NCI-H460 (cell line): ENCODE data around the gene CNDP1. TPM values are rescaled to one million over a fixed set of nuclear protein-coding genes. Genes with fewer than 3 reads are reported as not detected.
"Not testable (repeated sequence)": the region's sequence is repeated elsewhere in the genome, so short reads cannot be mapped to it uniquely, and the experiment has no call there.

ENCODE experiments used
- DNase-seq: peaks from one replicate; pipeline ENCODE4 v3.0.0-alpha.2; 2016; ENCODE audit warnings: low read depth; ENCODE audit errors: extremely low read depth
- total RNA-seq: library from RNA; depleted of rRNA; stranded (reverse); fragments of >200 nt; shearing (Covaris generic); gene quantifications from 2 replicates; pipeline ENCODE4 v1.2.3, GENCODE V29; 2014

CNDP1 gene
- total RNA-seq, 1 experiment from 2014 or later, result not detected

DNA sequence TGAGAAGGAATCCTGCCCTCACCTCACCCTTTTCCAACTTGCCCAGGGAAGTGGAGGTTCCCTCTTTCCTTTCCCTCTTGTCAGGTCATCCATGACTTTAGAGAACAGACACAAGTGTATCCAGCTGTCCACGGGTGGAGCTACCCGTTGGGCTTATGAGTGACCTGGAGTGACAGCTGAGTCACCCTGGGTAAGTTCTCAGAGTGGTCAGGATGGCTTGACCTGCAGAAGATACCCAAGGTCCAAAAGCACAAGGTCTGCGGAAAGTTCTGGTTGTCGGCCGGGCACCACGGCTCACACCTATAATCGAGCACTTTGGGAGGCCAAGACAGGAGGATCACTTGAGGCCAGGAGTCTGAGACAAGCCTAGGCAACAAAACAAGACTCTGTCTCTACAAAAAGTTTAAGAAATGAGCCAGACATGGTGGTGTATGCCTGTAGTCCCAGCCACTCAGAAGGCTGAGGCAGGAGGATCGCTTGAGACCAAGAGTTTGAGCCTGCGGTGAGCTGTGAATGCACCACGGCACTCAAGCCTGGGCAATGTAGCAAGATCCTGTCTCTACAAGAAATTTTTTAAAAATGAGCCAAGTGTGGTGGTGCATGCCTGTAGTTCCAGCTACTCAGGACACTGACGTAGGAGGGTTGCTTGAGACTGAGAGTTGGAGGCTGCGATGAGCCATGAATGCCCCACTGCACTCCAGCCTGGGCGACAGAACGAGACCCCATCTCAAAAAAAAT is 14.0 kb upstream of the CNDP1 start:
- DNase-seq, result no peak

DNA sequence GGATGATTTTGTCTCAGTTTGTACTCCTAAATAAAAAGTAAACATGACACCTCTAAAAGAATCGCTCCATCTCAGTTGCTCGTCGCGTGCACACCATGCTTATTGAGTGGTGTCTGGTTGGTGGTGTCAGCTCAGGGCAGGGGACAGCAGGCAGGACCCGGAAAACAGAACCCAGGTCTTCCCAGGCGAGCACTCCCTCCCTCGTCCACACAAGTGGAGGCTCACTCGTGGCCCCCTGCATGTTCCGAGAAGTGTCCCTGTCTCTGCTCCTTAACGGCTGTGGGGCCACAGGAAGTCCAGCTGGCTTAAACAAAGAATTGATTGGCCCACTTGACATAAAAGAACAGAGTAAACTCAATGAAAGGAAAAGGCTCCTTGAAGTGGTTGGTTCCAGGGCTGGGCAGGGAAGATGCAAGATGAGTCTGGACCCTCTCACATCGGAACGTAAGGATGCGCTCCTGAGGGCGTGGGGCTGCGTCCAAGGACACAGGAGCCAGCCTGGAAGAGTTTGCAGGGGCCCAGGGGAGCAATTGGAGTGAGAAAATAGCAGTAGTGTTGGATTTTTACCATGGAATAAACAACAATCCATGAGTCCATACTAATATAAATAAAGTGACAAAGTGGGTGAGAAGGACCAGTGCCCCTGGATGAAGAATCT is 13.1 kb upstream of the CNDP1 start:
- no peak for DNase-seq

DNA sequence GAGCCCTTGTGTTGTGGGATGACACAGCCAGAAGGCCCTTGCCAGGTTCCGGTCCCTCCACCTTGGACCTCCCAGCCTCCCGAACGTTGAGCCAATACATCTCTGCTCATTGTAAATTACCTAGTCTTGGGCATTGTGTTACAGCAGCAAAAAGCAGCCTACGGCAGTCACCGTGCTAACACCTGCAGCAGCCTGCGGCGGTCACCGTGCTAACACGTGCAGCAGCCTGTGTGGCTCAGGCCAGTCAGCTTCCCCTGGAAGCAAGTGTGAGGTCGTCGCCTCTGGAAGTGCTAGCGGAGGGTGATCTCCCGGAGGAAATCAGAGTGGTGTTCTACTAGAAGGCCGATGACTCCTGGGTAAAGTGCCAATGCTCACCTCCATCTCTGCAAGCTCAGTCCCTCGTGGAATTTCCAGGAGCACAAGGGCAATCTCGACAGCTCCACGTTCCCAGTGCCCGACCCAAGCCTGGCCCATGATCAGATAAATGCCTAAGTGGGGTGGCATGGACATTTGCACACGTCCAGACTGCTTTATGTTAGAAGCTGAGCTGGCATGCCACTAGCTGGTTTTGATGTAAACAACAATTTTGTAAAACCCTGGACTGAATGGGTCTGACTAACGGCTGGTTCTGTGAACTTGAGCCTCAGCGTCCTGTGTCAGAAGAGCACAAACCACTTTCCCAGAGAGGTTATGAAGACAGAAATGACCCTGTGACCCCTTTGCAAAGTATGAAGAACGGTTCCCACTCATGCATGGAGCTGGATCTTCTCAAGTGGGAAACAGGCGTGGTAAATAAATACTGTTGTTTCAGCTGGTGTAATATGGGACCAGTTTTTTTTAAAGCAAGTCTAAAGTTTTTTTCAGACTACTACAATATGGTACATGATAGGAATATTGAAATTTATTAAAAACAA is 11.4 kb upstream of the CNDP1 start:
- no peak for DNase-seq

GRCh38 chr18:74524097-74524496 is 10.2 kb upstream of the CNDP1 start:
- DNase-seq, result no peak

GRCh38 chr18:74524915-74525314 is 9.4 kb upstream of the CNDP1 start:
- not testable (repeated sequence) for DNase-seq

- no peak for DNase-seq
Observed at GRCh38 chr18:74525741-74526140, 8.6 kb upstream of the CNDP1 start.

DNA sequence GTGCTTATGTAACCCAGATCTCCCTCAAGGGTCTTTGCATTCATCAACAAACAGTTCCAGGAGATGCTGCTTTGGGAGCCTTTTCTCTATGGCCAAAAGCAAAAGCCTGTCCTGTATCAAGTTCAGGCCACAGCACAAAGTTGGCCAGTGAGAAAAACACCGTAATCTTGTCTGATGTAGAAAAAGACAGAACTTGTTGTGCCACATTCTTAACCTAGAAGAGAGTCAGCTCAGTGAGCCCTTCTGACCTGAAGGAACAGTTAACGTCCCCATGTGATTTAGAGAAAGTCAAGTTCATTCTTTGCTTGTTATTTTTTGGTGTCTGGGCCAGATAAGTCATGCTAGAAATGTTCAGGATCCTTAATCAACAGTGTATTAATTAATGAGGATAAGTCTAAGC is 7.8 kb upstream of the CNDP1 start:
- DNase-seq, result no peak

DNA sequence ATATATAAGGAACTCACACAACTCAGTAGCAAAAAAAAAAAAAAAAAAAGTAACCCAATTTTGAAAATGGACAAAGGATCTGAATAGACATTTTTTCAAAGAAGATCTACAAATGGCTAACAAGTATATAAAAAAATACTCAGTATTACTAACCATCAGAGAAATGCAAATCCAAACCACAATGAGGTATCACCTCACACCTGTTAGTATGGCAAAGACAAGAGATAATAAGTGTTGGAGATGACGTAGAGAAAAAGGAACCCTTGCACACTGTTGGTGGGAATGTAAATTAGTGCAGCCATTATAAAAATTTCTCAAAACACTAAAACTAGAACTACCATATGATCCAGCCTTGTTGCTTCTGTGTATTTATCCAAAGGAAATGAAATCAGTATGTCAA is 5.8 kb upstream of the CNDP1 start:
- DNase-seq, result no peak

GRCh38 chr18:74528913-74529312 is 5.4 kb upstream of the CNDP1 start:
- DNase-seq, result no peak

- DNase-seq, result no peak
Observed at GRCh38 chr18:74529378-74529777, 4.9 kb upstream of the CNDP1 start.

DNA sequence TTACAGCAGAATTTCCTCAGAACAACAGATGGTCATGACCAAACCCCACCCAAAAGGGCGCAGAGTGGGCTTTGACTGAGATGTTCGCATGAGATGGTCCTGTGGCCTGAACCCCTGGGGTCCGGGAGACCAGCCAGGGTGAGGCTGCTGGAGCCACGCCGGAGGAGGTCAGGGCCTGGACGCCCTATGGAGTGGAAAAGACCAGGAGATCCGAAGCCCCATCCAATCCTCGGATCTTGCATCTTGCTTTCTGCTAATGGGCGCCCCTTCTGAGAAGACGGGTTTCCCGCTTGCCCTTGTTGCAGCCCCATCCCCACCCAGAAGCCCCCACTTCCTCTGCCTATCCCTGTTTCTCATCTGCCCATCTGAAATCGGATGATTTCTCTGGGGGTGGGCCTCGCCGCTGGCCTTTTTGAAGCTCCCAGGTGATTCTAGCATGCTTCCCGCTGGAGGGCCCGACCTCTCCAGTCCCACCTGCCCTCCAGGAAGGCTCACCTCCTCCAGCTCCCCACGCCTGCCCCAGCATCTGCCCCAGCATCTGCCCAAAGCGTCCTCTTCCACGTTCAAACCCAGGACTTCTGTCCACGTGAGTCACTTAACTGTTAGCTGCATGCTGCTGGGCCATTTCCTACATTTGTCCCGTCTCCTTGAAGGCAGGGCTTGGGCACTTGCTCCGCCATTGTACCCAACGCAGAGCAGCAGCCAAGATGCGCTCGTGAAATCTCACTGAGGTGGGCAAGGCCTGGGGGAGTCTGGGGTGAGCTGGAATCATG is 4.3 kb upstream of the CNDP1 start:
- no peak for DNase-seq

DNA sequence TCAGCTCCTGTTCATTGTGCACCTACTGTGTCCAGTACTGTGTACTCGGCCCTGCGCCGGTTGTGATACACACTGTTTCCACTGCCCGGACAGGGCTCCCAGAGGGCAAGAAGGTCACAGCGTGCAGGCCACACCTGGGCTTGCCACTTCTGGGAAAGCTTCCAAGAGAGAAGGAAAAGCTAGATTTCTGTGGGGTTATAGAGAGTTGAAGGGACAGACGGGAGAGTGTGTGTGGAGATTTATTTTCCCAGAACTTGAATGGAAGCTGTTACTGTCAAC is 3.8 kb upstream of the CNDP1 start:
- no peak for DNase-seq

DNA sequence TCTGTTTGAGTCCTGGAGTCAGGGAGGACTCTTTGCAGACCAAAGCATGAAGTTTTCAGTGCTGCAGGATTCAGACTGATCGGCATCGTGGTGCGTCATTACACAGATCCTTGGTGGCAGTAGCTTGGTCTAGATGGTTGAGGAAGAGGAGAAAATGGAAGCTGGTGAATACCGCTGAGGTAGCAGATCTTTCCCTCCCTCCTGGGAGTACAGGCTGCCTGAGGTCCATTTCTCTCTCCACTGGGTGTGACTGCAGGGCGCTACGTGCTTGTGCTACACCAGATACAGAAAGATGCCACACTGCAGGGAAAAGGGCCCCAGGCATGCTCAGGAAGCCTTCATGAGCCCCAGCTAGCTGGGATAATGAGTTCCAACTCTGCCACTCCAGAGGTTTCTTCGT is 3.3 kb upstream of the CNDP1 start:
- DNase-seq, result no peak

GRCh38 chr18:74532511-74533025 is 1.7 kb upstream of the CNDP1 start:
- no peak for DNase-seq

DNA sequence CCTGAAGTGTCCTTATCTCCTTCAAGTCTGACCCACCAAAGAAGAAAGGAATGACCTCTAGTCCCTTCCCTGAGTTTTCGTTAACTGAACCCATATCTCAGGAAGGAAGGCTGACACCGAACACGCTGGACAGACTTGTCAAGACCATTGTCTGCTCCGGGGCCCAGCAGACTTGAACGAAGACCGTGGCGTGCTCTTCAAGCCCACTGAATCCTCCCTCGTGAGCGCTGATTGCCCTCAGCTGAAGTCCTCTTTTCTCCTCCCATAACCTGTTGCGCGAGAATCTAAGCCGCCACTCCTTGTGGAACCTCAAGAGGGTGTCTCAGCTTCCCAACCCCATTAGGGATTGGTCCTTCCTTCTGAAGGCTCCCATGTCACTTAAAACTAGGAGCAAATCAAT is 634 bp upstream of the CNDP1 start:
- no peak for DNase-seq

- no peak for DNase-seq
Observed at GRCh38 chr18:74534981-74535649, 815 bp downstream of the CNDP1 start.

- DNase-seq, result no peak
Observed at GRCh38 chr18:74539289-74539688, 5.0 kb downstream of the CNDP1 start.

- no peak for DNase-seq
Observed at GRCh38 chr18:74540652-74541421, 6.5 kb downstream of the CNDP1 start.
